Fibroblast of gingiva (primary cell): ENCODE data around the gene HSD17B2.

Source experiments
- DNase-seq: peaks from one replicate; pipeline ENCODE4 v3.0.0-alpha.2; 2011; ENCODE audit warnings: low read depth

HSD17B2 gene

GRCh38 chr16:82019535-82019934 is 15.5 kb upstream of the HSD17B2 start:
- DNase-seq, result no peak

- no peak for DNase-seq
These were observed 15.0 kb upstream of the HSD17B2 start for GRCh38 chr16:82020051-82020450.

GRCh38 chr16:82023206-82023605 is 11.8 kb upstream of the HSD17B2 start:
- no peak for DNase-seq

- no peak for DNase-seq
These were observed 10.7 kb upstream of the HSD17B2 start for GRCh38 chr16:82024316-82024715.

- DNase-seq, result no peak
These were observed 10.2 kb upstream of the HSD17B2 start for GRCh38 chr16:82024883-82025282.

- no peak for DNase-seq
These were observed 7.4 kb upstream of the HSD17B2 start for GRCh38 chr16:82027629-82028064.

GRCh38 chr16:82031116-82032084 is 3.7 kb upstream of the HSD17B2 start:
- peak; percentile 74 for DNase-seq

- DNase-seq, result no peak
These were observed 2.0 kb upstream of the HSD17B2 start for GRCh38 chr16:82033006-82033405.

- DNase-seq, result no peak
These were observed 1.3 kb upstream of the HSD17B2 start for GRCh38 chr16:82033683-82034300.

GRCh38 chr16:82037251-82037650 is 2.2 kb downstream of the HSD17B2 start:
- DNase-seq, result no peak

- no peak for DNase-seq
These were observed 2.6 kb downstream of the HSD17B2 start for GRCh38 chr16:82037666-82038065.

GRCh38 chr16:82040296-82040695 is 5.2 kb downstream of the HSD17B2 start:
- no peak for DNase-seq

GRCh38 chr16:82041542-82041941 is 6.5 kb downstream of the HSD17B2 start:
- no peak for DNase-seq

GRCh38 chr16:82042144-82042543 is 7.1 kb downstream of the HSD17B2 start:
- DNase-seq, result no peak

GRCh38 chr16:82042846-82043245 is 7.8 kb downstream of the HSD17B2 start:
- no peak for DNase-seq

GRCh38 chr16:82043680-82044584 is 8.9 kb downstream of the HSD17B2 start:
- DNase-seq, result peak; percentile 90

GRCh38 chr16:82044585-82044911 is 9.5 kb downstream of the HSD17B2 start:
- DNase-seq, result no peak

GRCh38 chr16:82045465-82045864 is 10.4 kb downstream of the HSD17B2 start:
- DNase-seq, result no peak

- no peak for DNase-seq
These were observed 11.5 kb downstream of the HSD17B2 start for GRCh38 chr16:82046541-82046940.

- DNase-seq, result no peak
These were observed 11.9 kb downstream of the HSD17B2 start for GRCh38 chr16:82046941-82047340.

GRCh38 chr16:82047374-82047773 is 12.3 kb downstream of the HSD17B2 start:
- no peak for DNase-seq

GRCh38 chr16:82047787-82048186 is 12.7 kb downstream of the HSD17B2 start:
- DNase-seq, result no peak
